ENCODE data around the gene CAB39. TPM values are rescaled to one million over a fixed set of nuclear protein-coding genes. Genes with fewer than 3 reads are reported as not detected.

The CAB39 gene
- polyA plus RNA-seq, 6 donors from 2014 or later, result 28.6 to 53.0 (median 43.6) TPM

DNA sequence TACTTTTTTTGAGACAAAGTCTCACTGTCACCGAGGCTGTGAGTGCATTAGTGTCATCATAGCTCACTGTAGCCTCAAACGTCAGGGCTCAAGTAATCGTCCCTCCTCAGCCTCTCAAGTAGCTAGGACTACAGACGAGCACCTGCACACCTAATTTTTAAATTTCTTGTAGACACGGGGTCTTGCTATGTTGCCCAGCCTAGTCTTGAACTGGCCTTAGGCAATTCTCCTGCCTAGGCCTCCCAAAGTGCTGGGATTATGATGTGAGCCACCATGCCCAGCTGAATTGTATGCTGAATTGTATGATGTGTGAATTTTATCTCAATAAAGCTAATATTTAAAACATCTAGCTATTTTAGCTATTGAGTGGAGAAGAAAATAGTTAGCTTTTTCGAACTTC is 18.9 kb downstream of the CAB39 start:
- H3K27ac Mint-ChIP-seq, result peak overlapping the region in 1 of 6 donors; percentile 27
- ATAC-seq (ENCODE audit: low read depth in 2 of 2) (no peak), DNase-seq (no peak)
- H3K36me3 Mint-ChIP-seq, result no peaks in the 10 kb centered on the region
- H3K27me3 Mint-ChIP-seq, result no peaks in the 10 kb centered on the region
- H3K9me3 Mint-ChIP-seq, result no peaks in the 10 kb centered on the region
- peaks cover 41 to 63% (median 44%) of the 10 kb centered on the region in 3 donors for H3K4me1 Mint-ChIP-seq
- no peak overlapping the region for H3K4me3 Mint-ChIP-seq

DNA sequence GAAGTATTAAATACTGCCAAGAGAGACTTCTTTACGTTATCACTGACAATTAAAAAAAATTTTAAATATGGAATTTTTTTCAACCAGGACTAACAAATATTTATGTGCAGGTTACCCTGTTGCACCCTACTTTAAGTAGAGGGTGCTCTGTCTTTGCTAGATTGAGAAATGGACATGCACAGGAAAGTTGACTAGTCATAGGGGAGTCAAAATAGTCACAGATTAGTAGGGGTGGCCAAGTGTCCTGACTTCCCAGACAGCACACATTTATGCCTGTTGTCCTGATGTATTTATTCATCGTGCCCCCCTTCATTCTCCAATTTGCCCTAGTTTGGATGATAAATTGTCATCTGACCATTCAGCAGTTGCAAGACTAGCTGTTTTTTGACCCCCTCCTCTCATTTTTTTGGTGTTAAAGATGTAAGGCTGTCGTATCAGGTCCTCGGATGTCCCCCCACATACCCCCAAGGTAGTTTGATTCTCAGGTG is 20.3 kb downstream of the CAB39 start:
- DNase-seq, result no peak
- ATAC-seq (ENCODE audit: low read depth in 2 of 2), result no peak
- Mint-ChIP-seq H3K4me1 (peaks cover 47 to 74% (median 59%) of the 10 kb centered on the region in 3 donors), H3K27ac (peak overlapping the region in 4 of 6 donors; percentile 3 to 41 (median 34)), H3K36me3 (no peaks in the 10 kb centered on the region), H3K4me3 (no peak overlapping the region), H3K9me3 (no peaks in the 10 kb centered on the region), H3K27me3 (no peaks in the 10 kb centered on the region)

DNA sequence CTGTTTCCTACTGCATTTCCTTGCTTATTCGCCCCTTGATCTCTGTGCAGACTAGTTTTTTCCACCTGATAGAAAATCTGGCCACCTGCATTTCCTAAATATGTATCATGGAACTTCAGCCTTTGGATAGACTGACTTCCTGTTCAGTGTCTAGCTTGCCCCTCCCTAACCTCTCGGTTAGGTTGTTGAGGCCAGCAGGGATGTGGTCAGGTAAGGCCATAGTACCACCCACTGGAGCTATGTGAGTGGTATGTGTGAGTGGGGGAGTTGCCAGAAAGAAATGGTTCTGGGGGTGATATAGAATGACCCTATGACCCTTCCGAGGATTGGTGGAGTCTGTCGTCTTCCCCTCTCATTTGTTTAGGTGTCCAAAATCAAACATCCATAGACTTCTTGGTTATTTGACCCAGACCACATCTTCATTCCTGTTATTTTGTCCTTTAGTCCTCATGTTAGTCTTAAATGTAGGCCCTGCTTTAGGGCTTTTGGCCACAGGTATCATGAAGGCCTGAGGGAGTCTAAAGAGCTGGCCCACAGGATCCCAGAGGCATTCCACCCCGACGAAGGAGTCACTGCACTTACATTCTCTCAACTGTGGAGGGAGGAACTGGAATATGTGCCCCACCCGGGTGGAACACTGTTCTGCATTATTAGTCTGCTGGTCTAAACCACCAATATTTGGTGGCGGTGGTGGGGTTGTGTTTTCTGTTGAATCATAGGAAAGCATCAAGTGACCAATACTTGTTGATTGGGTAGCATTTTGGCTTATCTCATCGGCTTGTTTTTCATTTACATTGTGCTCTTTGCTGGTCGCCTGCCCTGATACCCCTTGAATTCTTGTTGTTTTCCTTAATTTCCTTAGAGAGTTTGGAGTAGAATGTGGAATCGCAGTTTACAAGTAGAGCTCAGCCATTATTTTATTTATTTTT is 21.9 kb downstream of the CAB39 start:
- peak overlapping the region in 4 of 6 donors; percentile 47 to 90 (median 63) for H3K27ac Mint-ChIP-seq
- H3K27me3 Mint-ChIP-seq, result no peaks in the 10 kb centered on the region
- H3K4me3 Mint-ChIP-seq, result peak overlapping the region in 3 of 8 donors; percentile 6 to 52 (median 12)

DNA sequence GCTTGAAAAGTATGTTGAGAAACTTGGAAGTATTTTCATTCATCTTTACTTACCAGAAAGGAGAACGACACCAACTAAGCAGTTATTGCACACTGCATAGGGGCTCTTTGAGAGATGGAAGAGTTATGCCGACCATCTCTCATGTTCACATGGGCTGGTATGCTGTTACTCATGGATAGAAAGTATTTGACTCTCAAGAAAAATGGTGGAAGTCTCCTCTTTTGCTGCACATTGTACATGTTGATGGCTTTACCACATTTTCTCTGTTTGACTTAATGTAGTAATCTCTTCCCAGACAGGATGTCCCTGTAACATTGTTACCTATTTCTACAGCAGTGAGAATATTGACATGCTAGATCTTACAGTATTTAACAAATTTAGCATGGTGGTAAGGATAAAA is 23.2 kb downstream of the CAB39 start:
- H3K27me3 Mint-ChIP-seq, result no peaks in the 10 kb centered on the region
- ATAC-seq (ENCODE audit: low read depth in 2 of 2) (no peak), DNase-seq (no peak)
- no peaks in the 10 kb centered on the region for H3K36me3 Mint-ChIP-seq
- H3K4me1 Mint-ChIP-seq, result peaks cover 56 to 67% (median 64%) of the 10 kb centered on the region in 3 donors
- H3K27ac Mint-ChIP-seq, result peak overlapping the region in 4 of 6 donors; percentile 10 to 32 (median 14)
- peak overlapping the region in 3 of 8 donors; percentile 18 to 25 (median 21) for H3K4me3 Mint-ChIP-seq
- H3K9me3 Mint-ChIP-seq, result no peaks in the 10 kb centered on the region

More for the DNA sequence above, 21.9 kb downstream of the CAB39 start:
- peaks cover 52 to 75% (median 68%) of the 10 kb centered on the region in 3 donors for H3K4me1 Mint-ChIP-seq
- H3K36me3 Mint-ChIP-seq, result no peaks in the 10 kb centered on the region
- DNase-seq (no peak), ATAC-seq (ENCODE audit: low read depth in 2 of 2) (no peak)
- H3K9me3 Mint-ChIP-seq, result no peaks in the 10 kb centered on the region

DNA sequence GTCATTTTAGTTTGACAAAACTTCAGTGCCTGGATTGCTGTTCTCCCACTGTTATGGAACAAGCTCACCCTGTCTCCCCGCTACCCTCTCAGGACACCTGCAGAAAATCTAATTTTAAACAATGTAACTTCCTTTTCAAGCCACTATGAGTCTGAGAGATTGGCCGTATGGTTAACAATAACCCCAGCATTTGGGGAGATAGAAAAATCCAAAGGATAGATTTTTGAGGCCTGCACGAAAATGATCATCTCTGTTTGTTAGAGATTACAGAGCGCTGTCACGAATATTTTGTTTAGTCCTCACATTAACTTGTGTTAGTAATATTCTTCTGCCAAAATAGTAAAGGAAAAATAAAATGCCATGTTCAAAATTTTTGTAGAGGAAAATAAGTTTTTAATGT is 24.7 kb downstream of the CAB39 start:
- Mint-ChIP-seq H3K27ac (peak overlapping the region in 3 of 6 donors; percentile 0 to 41 (median 4)), H3K4me1 (peaks cover 55 to 60% (median 58%) of the 10 kb centered on the region in 3 donors), H3K9me3 (no peaks in the 10 kb centered on the region), H3K36me3 (no peaks in the 10 kb centered on the region), H3K27me3 (no peaks in the 10 kb centered on the region), H3K4me3 (peak overlapping the region in 4 of 8 donors; percentile 1 to 48 (median 30))
- DNase-seq, result no peak
- ATAC-seq (ENCODE audit: low read depth in 2 of 2), result peak in 1 of 2 donors; percentile 21

DNA sequence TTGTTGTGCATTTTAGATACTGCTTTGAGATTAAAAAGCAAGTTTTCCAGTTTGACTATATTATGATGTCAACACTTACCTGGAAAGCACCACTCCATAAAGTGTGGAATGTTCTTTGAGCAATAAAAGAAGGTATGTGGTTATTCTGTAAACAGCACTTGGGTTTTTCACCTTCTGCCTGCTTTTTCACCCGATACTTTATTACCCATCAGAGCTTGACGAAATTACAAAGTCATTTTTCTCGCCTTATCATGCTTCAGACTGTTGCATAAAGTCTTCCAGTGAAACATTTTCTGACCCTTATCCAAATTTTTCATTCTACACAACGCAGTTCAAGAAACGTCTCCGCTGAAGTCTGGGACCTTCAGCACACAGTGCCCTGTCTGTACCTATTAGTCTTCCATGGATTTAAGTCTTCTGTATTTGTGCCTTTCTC is 25.2 kb downstream of the CAB39 start:
- Mint-ChIP-seq H3K36me3 (peaks cover 0 to 1% of the 10 kb centered on the region in 2 donors), H3K27ac (peak overlapping the region in 4 of 6 donors; percentile 0 to 80 (median 58)), H3K27me3 (no peaks in the 10 kb centered on the region), H3K4me3 (peak overlapping the region in 6 of 8 donors; percentile 1 to 68 (median 30)), H3K4me1 (peaks cover 52 to 58% (median 56%) of the 10 kb centered on the region in 3 donors), H3K9me3 (no peaks in the 10 kb centered on the region)
- ATAC-seq (ENCODE audit: low read depth in 2 of 2) (no peak), DNase-seq (no peak)

DNA sequence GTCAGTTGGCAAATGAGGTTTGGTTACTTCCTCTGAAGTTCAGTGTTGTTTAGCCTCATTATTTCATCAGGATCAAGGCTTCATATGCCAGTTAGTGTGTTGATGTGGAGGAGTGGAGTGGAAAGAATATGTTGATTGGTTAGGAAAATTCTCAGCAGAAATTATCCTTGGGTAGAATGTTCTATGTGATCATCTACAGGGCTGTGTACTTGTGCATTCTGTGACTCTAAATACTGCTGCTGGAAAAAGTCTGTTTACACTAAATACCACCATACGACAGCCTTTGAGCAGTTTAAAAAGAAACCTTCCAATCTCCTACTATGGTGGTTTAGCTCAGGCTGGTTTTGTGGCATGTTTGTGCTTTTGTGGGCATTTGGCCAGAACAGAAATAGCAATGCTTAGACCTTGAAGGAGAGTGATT is 25.8 kb downstream of the CAB39 start:
- DNase-seq, result no peak
- H3K27me3 Mint-ChIP-seq, result no peaks in the 10 kb centered on the region
- peaks cover 50 to 55% (median 53%) of the 10 kb centered on the region in 3 donors for H3K4me1 Mint-ChIP-seq
- H3K4me3 Mint-ChIP-seq, result peak overlapping the region in 3 of 8 donors; percentile 1 to 33 (median 28)
- peaks cover 0 to 4% of the 10 kb centered on the region in 2 donors for H3K36me3 Mint-ChIP-seq
- H3K9me3 Mint-ChIP-seq, result no peaks in the 10 kb centered on the region
- ATAC-seq (ENCODE audit: low read depth in 2 of 2), result no peak
- peak overlapping the region in 3 of 6 donors; percentile 41 to 80 (median 76) for H3K27ac Mint-ChIP-seq

DNA sequence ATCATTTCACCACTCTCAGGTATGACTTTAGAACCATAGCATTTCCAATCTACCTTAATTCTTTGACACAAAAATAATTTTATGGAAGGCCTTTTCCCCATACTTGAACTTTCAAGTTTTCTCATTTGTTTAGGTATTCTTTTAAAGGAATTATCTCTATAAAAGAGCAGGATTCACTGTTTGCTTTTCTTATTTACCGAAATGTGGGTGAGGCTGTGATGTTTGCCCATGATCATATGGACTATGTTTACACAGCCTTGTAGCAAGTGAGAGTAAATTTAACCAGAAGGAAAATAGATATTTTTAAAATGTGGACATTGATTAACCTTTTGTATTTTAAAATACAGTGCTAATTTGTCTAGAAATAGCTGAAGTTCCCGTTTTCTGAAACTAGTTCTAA is 26.3 kb downstream of the CAB39 start:
- H3K4me1 Mint-ChIP-seq, result peaks cover 44 to 50% (median 48%) of the 10 kb centered on the region in 3 donors
- peaks cover 0 to 4% of the 10 kb centered on the region in 2 donors for H3K36me3 Mint-ChIP-seq
- H3K9me3 Mint-ChIP-seq, result no peaks in the 10 kb centered on the region
- ATAC-seq (ENCODE audit: low read depth in 2 of 2) (no peak), DNase-seq (no peak)
- H3K27me3 Mint-ChIP-seq, result no peaks in the 10 kb centered on the region
- no peak overlapping the region for H3K4me3 Mint-ChIP-seq
- peak overlapping the region in 2 of 6 donors; percentile 58 to 85 for H3K27ac Mint-ChIP-seq

DNA sequence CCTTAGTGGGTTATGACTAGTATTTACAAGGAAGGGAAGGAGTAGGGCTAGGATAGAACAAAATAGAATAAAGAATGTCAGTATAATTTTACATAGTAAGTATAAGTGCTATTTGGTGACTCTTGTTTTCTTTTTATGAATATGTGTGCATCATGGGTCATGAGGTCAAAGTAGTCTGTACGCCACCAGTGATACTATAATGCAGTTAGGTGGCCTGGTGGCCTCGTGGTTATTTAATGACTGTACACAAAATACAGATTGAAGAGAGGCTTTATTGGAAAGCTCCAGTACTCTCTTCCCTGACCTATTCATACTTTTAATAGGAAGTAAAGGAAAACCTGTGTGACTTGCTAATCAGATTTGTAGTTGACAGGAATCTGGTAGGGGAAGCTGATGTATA is 27.3 kb downstream of the CAB39 start:
- DNase-seq (no peak), ATAC-seq (ENCODE audit: low read depth in 2 of 2) (no peak)
- Mint-ChIP-seq H3K27ac (peak overlapping the region in 1 of 6 donors; percentile 40), H3K9me3 (no peaks in the 10 kb centered on the region), H3K4me3 (no peak overlapping the region), H3K27me3 (no peaks in the 10 kb centered on the region), H3K36me3 (peaks cover 0 to 4% of the 10 kb centered on the region in 2 donors), H3K4me1 (peaks cover 35 to 40% (median 40%) of the 10 kb centered on the region in 3 donors)

DNA sequence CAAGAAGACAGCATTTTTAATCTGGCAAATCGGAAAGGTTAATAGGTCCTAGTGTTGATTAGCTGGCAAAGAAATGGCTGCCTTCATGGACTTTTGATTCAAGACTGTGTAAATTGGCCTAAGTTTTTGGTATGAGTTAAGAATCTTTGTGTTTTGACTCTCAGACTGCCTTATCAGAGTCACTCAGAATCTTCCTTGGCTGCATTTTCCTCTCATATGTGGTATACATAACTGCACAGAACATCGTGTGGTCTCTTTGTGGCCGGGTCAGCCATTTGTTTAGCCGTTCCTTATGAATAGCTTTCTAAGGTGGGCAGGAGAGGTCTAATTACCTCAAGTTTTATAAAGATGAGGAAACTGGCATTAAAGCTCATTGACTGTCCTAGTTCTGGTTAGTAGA is 30.1 kb downstream of the CAB39 start:
- Mint-ChIP-seq H3K4me3 (no peak overlapping the region), H3K4me1 (peaks cover 20 to 34% (median 26%) of the 10 kb centered on the region in 3 donors), H3K36me3 (peaks cover 0 to 4% of the 10 kb centered on the region in 2 donors), H3K27ac (peak overlapping the region in 2 of 6 donors; percentile 2 to 28), H3K9me3 (no peaks in the 10 kb centered on the region), H3K27me3 (no peaks in the 10 kb centered on the region)
- DNase-seq (no peak), ATAC-seq (ENCODE audit: low read depth in 2 of 2) (no peak)

DNA sequence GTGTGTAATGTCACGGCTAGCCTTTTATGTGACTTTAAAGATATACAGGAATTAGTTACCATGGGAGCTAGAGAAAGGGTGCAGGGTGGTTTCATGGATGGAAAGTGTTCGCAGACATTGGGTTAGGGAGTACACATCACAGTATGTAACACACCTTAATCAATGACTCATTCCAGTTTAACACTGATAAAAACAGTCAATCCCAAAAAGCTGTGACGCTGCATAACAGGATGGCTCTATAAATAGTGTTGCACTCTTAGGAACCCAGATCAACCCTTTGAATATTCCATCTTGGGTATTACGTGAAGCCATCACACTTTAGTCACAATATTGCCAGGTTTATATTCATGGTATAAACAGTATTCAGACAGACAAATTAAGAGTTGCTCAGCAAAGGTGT is 33.6 kb downstream of the CAB39 start:
- Mint-ChIP-seq H3K27ac (no peak overlapping the region), H3K36me3 (peaks cover 0 to 9% of the 10 kb centered on the region in 2 donors), H3K4me1 (peaks cover 19 to 43% (median 21%) of the 10 kb centered on the region in 3 donors), H3K4me3 (no peak overlapping the region), H3K27me3 (no peaks in the 10 kb centered on the region), H3K9me3 (no peaks in the 10 kb centered on the region)
- DNase-seq (no peak), ATAC-seq (ENCODE audit: low read depth in 2 of 2) (no peak)

DNA sequence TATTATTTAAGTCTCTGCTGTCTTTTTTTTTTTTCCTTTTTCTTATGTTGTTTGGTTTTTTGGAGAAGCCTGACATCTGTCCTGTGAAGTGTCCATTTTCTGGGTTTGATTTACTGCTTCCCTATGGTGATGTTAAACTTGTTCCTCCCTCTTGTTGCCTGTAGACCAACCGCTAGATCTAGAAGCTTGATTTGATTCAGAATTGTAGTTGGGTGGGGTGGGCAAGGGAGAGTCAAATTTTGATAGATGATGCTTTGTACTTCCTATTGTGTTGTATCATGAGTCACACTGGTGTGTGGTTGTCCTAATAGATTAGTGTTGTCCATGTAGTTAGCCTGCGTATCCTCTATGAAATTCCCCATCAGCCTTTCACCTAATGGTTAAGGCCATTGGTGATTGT is 35.4 kb downstream of the CAB39 start:
- peak overlapping the region in 2 of 6 donors; percentile 47 to 60 for H3K27ac Mint-ChIP-seq
- no peak overlapping the region for H3K4me3 Mint-ChIP-seq
- peaks cover 29 to 46% (median 33%) of the 10 kb centered on the region in 3 donors for H3K4me1 Mint-ChIP-seq
- no peak for DNase-seq
- no peaks in the 10 kb centered on the region for H3K27me3 Mint-ChIP-seq
- ATAC-seq (ENCODE audit: low read depth in 2 of 2), result no peak
- H3K36me3 Mint-ChIP-seq, result peaks cover 5 to 8% of the 10 kb centered on the region in 2 donors
- H3K9me3 Mint-ChIP-seq, result no peaks in the 10 kb centered on the region

DNA sequence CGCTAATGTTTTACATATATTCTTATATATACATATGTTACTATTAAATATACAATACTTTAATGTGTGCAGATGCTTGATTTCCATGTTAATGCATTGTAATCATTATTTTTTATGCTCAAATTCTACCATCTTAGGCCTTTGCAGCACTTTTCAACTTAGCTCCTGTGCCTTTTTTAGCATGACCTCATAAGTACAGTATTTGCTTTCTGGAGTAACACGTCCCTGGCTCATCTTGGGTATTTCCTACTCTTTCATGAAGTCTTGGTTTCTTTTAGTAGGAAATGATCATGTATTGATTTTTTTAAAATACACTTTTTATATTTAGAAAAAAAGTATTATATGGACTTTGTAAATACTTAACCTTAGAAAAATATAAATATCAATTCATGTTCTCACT is 36.5 kb downstream of the CAB39 start:
- ATAC-seq (ENCODE audit: low read depth in 2 of 2), result no peak
- peaks cover 5 to 8% of the 10 kb centered on the region in 2 donors for H3K36me3 Mint-ChIP-seq
- H3K4me1 Mint-ChIP-seq, result peaks cover 32 to 53% (median 36%) of the 10 kb centered on the region in 3 donors

More for the DNA sequence above, 36.5 kb downstream of the CAB39 start:
- Mint-ChIP-seq H3K9me3 (no peaks in the 10 kb centered on the region), H3K27ac (no peak overlapping the region), H3K4me3 (no peak overlapping the region), H3K27me3 (no peaks in the 10 kb centered on the region)
- no peak for DNase-seq

All from naive B cell (primary cell).